Testis (tissue), 3 donors: ENCODE measurements around the gene CCDC40. TPM values are rescaled to one million over a fixed set of nuclear protein-coding genes. Genes with fewer than 3 reads are reported as not detected.

Experiments
- DNase-seq: peaks from one replicate; pipeline ENCODE4 v3.0.0-alpha.2; 2019
- H3K27ac ChIP-seq, 2 donors: fragments of 200-600 bp; sonication (generic); one replicate each; pipeline ENCODE4 v1.5.1; 2019
- H3K27me3 ChIP-seq: fragments of 200-600 bp; sonication (generic); one replicate; pipeline ENCODE4 v1.5.1; 2019
- H3K36me3 ChIP-seq: fragments of 200-600 bp; sonication (generic); one replicate; pipeline ENCODE4 v1.5.1; 2017; ENCODE audit warnings: low read depth; ENCODE audit errors: missing control alignments
- H3K4me1 ChIP-seq: fragments of 200-600 bp; sonication (generic); one replicate; pipeline ENCODE4 v1.5.1; 2019
- H3K4me3 ChIP-seq, 2 donors: fragments of 200-600 bp; sonication (generic); one replicate each; pipeline ENCODE4 v1.5.1; 2017 to 2019
- H3K9me3 ChIP-seq: fragments of 200-600 bp; sonication (generic); one replicate; pipeline ENCODE4 v1.5.1; 2017
- CTCF ChIP-seq, 3 experiments: fragments of 450-650 bp in 2 of 3; fragments of 200-600 bp in 1 of 3; sonication (generic) in 1 of 3; IDR thresholded peaks; one replicate each; pipeline ENCODE4 v1.5.1; 2016 to 2019; ENCODE audit warnings: antibody characterized with exemption in 3 of 3, mild to moderate bottlenecking in 2 of 3, moderate library complexity in 1 of 3
- POLR2A ChIP-seq: fragments of 450-650 bp; IDR thresholded peaks from one replicate; pipeline ENCODE4 v1.6.1; 2017; ENCODE audit warnings: antibody characterized with exemption, mild to moderate bottlenecking, moderate library complexity
- WGBS, 2 donors: methylation state at CpG; one replicate each; pipeline ENCODE4 v1.1.5; 2018; 5-methylcytosine and 5-hydroxymethylcytosine counted together
- intact Hi-C: fragments of 100-400 bp; cut with DNase I; formaldehyde crosslinking; loops from one replicate; pipeline ENCODE4 v1.15.1; 2023; ENCODE audit warnings: low total_unique reads
- polyA plus RNA-seq: library from polyadenylated mRNA; stranded (reverse); fragments of 350-450 nt; fragmentation: Illumina TruSeq; extraction: RNeasy Lipid Tissue Mini Kit (QIAGEN cat#74804); gene quantifications from one replicate; pipeline ENCODE4 v1.2.3, GENCODE V29; 2014; ENCODE audit warnings: low read depth, low replicate concordance; ENCODE audit not compliant: insufficient read depth
- total RNA-seq, 2 donors: library from RNA; depleted of rRNA; stranded (reverse); fragments of >200 nt; gene quantifications; one replicate each; pipeline ENCODE4 v1.2.3, GENCODE V29; 2016

The CCDC40 gene
- total and polyA plus RNA-seq, 3 donors from 2014 or later: 26.7 to 43.6 (median 38.6) TPM

- peaks cover 2% of the 10 kb centered on the region for H3K36me3 ChIP-seq
- no peak overlapping the region for H3K4me3 ChIP-seq
- H3K27me3 ChIP-seq: no peaks in the 10 kb centered on the region
- DNase-seq: no peak
- H3K27ac ChIP-seq: no peak overlapping the region
- no peaks in the 10 kb centered on the region for H3K9me3 ChIP-seq
- 81 to 83% methylated on average over 5 of the region's 5 CpGs for WGBS, 2 donors
- H3K4me1 ChIP-seq: no peaks in the 10 kb centered on the region
- intact Hi-C loops: no loop called here
- TF ChIP-seq POLR2A (no peak), CTCF (IDR thresholded peaks at IDR 0.05) (no peak)
Measured at GRCh38 chr17:80132906-80133625, 96.6 kb downstream of the CCDC40 start.

GRCh38 chr17:80133626-80133970 is 97.2 kb downstream of the CCDC40 start:
- no peaks in the 10 kb centered on the region for H3K4me1 ChIP-seq
- TF ChIP-seq POLR2A (no peak), CTCF (IDR thresholded peaks at IDR 0.05) (no peak)
- H3K27ac ChIP-seq: no peak overlapping the region
- intact Hi-C loops: no loop called here
- H3K27me3 ChIP-seq: no peaks in the 10 kb centered on the region
- H3K9me3 ChIP-seq: no peaks in the 10 kb centered on the region
- no peak for DNase-seq
- no peak overlapping the region for H3K4me3 ChIP-seq
- peaks cover 3% of the 10 kb centered on the region for H3K36me3 ChIP-seq
- 89 to 96% methylated on average over 3 to 6 of the region's 6 CpGs for WGBS, 2 donors

GRCh38 chr17:80137131-80137530 is 100.7 kb downstream of the CCDC40 start:
- Histone ChIP-seq H3K4me3 (no peak overlapping the region), H3K9me3 (no peaks in the 10 kb centered on the region), H3K4me1 (no peaks in the 10 kb centered on the region), H3K27me3 (no peaks in the 10 kb centered on the region), H3K27ac (no peak overlapping the region), H3K36me3 (peaks cover 3% of the 10 kb centered on the region)
- TF ChIP-seq CTCF (IDR thresholded peaks at IDR 0.05): no peak
- no peak for TF ChIP-seq POLR2A
- DNase-seq: no peak
- WGBS, 2 donors: 93 to 94% methylated on average over 9 of the region's 9 CpGs
- intact Hi-C loops: no loop called here

- no peaks in the 10 kb centered on the region for H3K9me3 ChIP-seq
- intact Hi-C loops: no loop called here
- H3K4me1 ChIP-seq: no peaks in the 10 kb centered on the region
- 90 to 95% methylated on average over 18 of the region's 18 CpGs for WGBS, 2 donors
- no peak for TF ChIP-seq POLR2A
- no peak for TF ChIP-seq CTCF (IDR thresholded peaks at IDR 0.05)
- no peak overlapping the region for H3K27ac ChIP-seq
- H3K4me3 ChIP-seq: no peak overlapping the region
- no peaks in the 10 kb centered on the region for H3K27me3 ChIP-seq
- DNase-seq: no peak
- H3K36me3 ChIP-seq: peaks cover 3% of the 10 kb centered on the region
Measured at GRCh38 chr17:80138856-80139426, 102.5 kb downstream of the CCDC40 start.
